Effector memory CD4-positive, alpha-beta T cell (primary cell): ENCODE data around the gene GMPR.

Experiments used
- DNase-seq, 3 donors: peaks; one replicate each; pipeline ENCODE4 v3.0.0-alpha.2; 2020
- H3K27ac ChIP-seq: 2 replicates; pipeline ENCODE4 v1.7.0; 2013; ENCODE audit warnings: mild to moderate bottlenecking, low read length, moderate library complexity; ENCODE audit not compliant: insufficient read depth, poor library complexity, severe bottlenecking
- H3K27me3 ChIP-seq: replicated peaks from 2 replicates; pipeline ENCODE4 v1.7.0; 2013; ENCODE audit warnings: mild to moderate bottlenecking, low read length; ENCODE audit not compliant: insufficient read depth, control insufficient read depth, poor library complexity, severe bottlenecking
- H3K36me3 ChIP-seq: 2 replicates; pipeline ENCODE4 v1.7.0; 2013; ENCODE audit warnings: mild to moderate bottlenecking, low read length, moderate library complexity; ENCODE audit not compliant: control insufficient read depth, insufficient read depth
- H3K4me1 ChIP-seq: 2 replicates; pipeline ENCODE4 v1.7.0; 2013; ENCODE audit warnings: low read length, mild to moderate bottlenecking; ENCODE audit not compliant: control insufficient read depth, insufficient read depth, poor library complexity, severe bottlenecking
- H3K4me3 ChIP-seq: 2 replicates; pipeline ENCODE4 v1.7.0; 2013; ENCODE audit warnings: low read length, low read depth, mild to moderate bottlenecking; ENCODE audit not compliant: insufficient read depth, poor library complexity, severe bottlenecking
- H3K9me3 ChIP-seq: 2 replicates; pipeline ENCODE4 v1.7.0; 2013; ENCODE audit warnings: mild to moderate bottlenecking, low read length, moderate library complexity; ENCODE audit not compliant: control insufficient read depth

GMPR gene

GRCh38 chr6:16270178-16270794, 31.9 kb downstream of the GMPR start:
- Histone ChIP-seq H3K9me3 (no peaks in the 10 kb centered on the region), H3K4me1 (no peaks in the 10 kb centered on the region), H3K27me3 (no peaks in the 10 kb centered on the region), H3K4me3 (no peak overlapping the region), H3K27ac (no peak overlapping the region), H3K36me3 (no peaks in the 10 kb centered on the region)
- no peak for DNase-seq

GRCh38 chr6:16271428-16271827, 33.0 kb downstream of the GMPR start:
- no peaks in the 10 kb centered on the region for H3K36me3 ChIP-seq
- H3K4me1 ChIP-seq = no peaks in the 10 kb centered on the region
- H3K9me3 ChIP-seq = no peaks in the 10 kb centered on the region
- no peak overlapping the region for H3K27ac ChIP-seq
- H3K27me3 ChIP-seq = no peaks in the 10 kb centered on the region
- H3K4me3 ChIP-seq = no peak overlapping the region
- DNase-seq = no peak

GRCh38 chr6:16272201-16272600, 33.8 kb downstream of the GMPR start:
- no peaks in the 10 kb centered on the region for H3K27me3 ChIP-seq
- H3K4me3 ChIP-seq = no peak overlapping the region
- no peaks in the 10 kb centered on the region for H3K9me3 ChIP-seq
- H3K36me3 ChIP-seq = no peaks in the 10 kb centered on the region
- no peak for DNase-seq
- H3K27ac ChIP-seq = no peak overlapping the region
- no peaks in the 10 kb centered on the region for H3K4me1 ChIP-seq

GRCh38 chr6:16273256-16273655, 34.9 kb downstream of the GMPR start:
- Histone ChIP-seq H3K27ac (no peak overlapping the region), H3K36me3 (no peaks in the 10 kb centered on the region), H3K27me3 (no peaks in the 10 kb centered on the region), H3K9me3 (no peaks in the 10 kb centered on the region), H3K4me1 (no peaks in the 10 kb centered on the region), H3K4me3 (no peak overlapping the region)
- no peak for DNase-seq

GRCh38 chr6:16274483-16274882, 36.1 kb downstream of the GMPR start:
- no peaks in the 10 kb centered on the region for H3K4me1 ChIP-seq
- H3K4me3 ChIP-seq = no peak overlapping the region
- H3K9me3 ChIP-seq = no peaks in the 10 kb centered on the region
- DNase-seq = no peak
- H3K27me3 ChIP-seq = no peaks in the 10 kb centered on the region
- no peaks in the 10 kb centered on the region for H3K36me3 ChIP-seq
- H3K27ac ChIP-seq = no peak overlapping the region

- Histone ChIP-seq H3K36me3 (no peaks in the 10 kb centered on the region), H3K27me3 (no peaks in the 10 kb centered on the region), H3K4me3 (no peak overlapping the region), H3K9me3 (no peaks in the 10 kb centered on the region), H3K4me1 (no peaks in the 10 kb centered on the region), H3K27ac (no peak overlapping the region)
- no peak for DNase-seq
Measured at GRCh38 chr6:16274885-16275589, 36.6 kb downstream of the GMPR start.

- H3K36me3 ChIP-seq = no peaks in the 10 kb centered on the region
- H3K27ac ChIP-seq = no peak overlapping the region
- DNase-seq = no peak
- no peaks in the 10 kb centered on the region for H3K4me1 ChIP-seq
- H3K4me3 ChIP-seq = no peak overlapping the region
- H3K27me3 ChIP-seq = no peaks in the 10 kb centered on the region
- H3K9me3 ChIP-seq = no peaks in the 10 kb centered on the region
Measured at GRCh38 chr6:16277101-16277981, 39.0 kb downstream of the GMPR start.

- H3K27ac ChIP-seq = no peak overlapping the region
- no peaks in the 10 kb centered on the region for H3K36me3 ChIP-seq
- no peak overlapping the region for H3K4me3 ChIP-seq
- H3K4me1 ChIP-seq = no peaks in the 10 kb centered on the region
- H3K9me3 ChIP-seq = no peaks in the 10 kb centered on the region
- no peaks in the 10 kb centered on the region for H3K27me3 ChIP-seq
- no peak for DNase-seq
Measured at GRCh38 chr6:16278048-16278724, 39.8 kb downstream of the GMPR start.

- no peak for DNase-seq
- Histone ChIP-seq H3K9me3 (no peaks in the 10 kb centered on the region), H3K4me1 (no peaks in the 10 kb centered on the region), H3K27me3 (no peaks in the 10 kb centered on the region), H3K27ac (no peak overlapping the region), H3K4me3 (no peak overlapping the region), H3K36me3 (no peaks in the 10 kb centered on the region)
Measured at GRCh38 chr6:16278750-16279149, 40.4 kb downstream of the GMPR start.
